HG02840 (cell line): ENCODE data around the gene HIGD2A.
"Not testable (repeated sequence)": the region's sequence is repeated elsewhere in the genome, so short reads cannot be mapped to it uniquely, and the experiment has no call there.

Experiments
- ATAC-seq: cut with Tn5 transposase; IDR thresholded peaks from one replicate; pipeline ENCODE4 v1.9.1; 2021; ENCODE audit warnings: mild to moderate bottlenecking, moderate library complexity, moderate number of reproducible peaks; ENCODE audit not compliant: unreplicated experiment, low FRiP score

Gene HIGD2A

GRCh38 chr5:176391999-176392398 is 3.4 kb downstream of the HIGD2A start:
- ATAC-seq: no peak

GRCh38 chr5:176392526-176392925 is 4.0 kb downstream of the HIGD2A start:
- ATAC-seq: no peak

- ATAC-seq: no peak
Observed at GRCh38 chr5:176394096-176394495, 5.5 kb downstream of the HIGD2A start.

GRCh38 chr5:176394881-176395675 is 6.5 kb downstream of the HIGD2A start:
- ATAC-seq: no peak

- no peak for ATAC-seq
Observed at GRCh38 chr5:176396330-176396729, 7.8 kb downstream of the HIGD2A start.

GRCh38 chr5:176397736-176398420 is 9.3 kb downstream of the HIGD2A start:
- ATAC-seq: no peak

GRCh38 chr5:176400382-176401156 is 12.0 kb downstream of the HIGD2A start:
- no peak for ATAC-seq

GRCh38 chr5:176401281-176402205 is 13.0 kb downstream of the HIGD2A start:
- ATAC-seq: no peak

GRCh38 chr5:176405656-176406435 is 17.3 kb downstream of the HIGD2A start:
- ATAC-seq: no peak

GRCh38 chr5:176406436-176407052 is 18.0 kb downstream of the HIGD2A start:
- ATAC-seq: no peak

- no peak for ATAC-seq
Observed at GRCh38 chr5:176407456-176408251, 19.1 kb downstream of the HIGD2A start.

- not testable (repeated sequence) for ATAC-seq
Observed at GRCh38 chr5:176408252-176408573, 19.7 kb downstream of the HIGD2A start.

GRCh38 chr5:176408590-176408989 is 20.0 kb downstream of the HIGD2A start:
- no peak for ATAC-seq

- ATAC-seq: no peak
Observed at GRCh38 chr5:176409765-176410164, 21.2 kb downstream of the HIGD2A start.

GRCh38 chr5:176410486-176411180 is 22.1 kb downstream of the HIGD2A start:
- ATAC-seq: no peak

- ATAC-seq: no peak
Observed at GRCh38 chr5:176412517-176413254, 24.1 kb downstream of the HIGD2A start.

- ATAC-seq: no peak
Observed at GRCh38 chr5:176413255-176413565, 24.7 kb downstream of the HIGD2A start.
